ENCODE data around the gene KCNIP1.
"Not testable (repeated sequence)": the region's sequence is repeated elsewhere in the genome, so short reads cannot be mapped to it uniquely, and the experiment has no call there.

The KCNIP1 gene

DNA sequence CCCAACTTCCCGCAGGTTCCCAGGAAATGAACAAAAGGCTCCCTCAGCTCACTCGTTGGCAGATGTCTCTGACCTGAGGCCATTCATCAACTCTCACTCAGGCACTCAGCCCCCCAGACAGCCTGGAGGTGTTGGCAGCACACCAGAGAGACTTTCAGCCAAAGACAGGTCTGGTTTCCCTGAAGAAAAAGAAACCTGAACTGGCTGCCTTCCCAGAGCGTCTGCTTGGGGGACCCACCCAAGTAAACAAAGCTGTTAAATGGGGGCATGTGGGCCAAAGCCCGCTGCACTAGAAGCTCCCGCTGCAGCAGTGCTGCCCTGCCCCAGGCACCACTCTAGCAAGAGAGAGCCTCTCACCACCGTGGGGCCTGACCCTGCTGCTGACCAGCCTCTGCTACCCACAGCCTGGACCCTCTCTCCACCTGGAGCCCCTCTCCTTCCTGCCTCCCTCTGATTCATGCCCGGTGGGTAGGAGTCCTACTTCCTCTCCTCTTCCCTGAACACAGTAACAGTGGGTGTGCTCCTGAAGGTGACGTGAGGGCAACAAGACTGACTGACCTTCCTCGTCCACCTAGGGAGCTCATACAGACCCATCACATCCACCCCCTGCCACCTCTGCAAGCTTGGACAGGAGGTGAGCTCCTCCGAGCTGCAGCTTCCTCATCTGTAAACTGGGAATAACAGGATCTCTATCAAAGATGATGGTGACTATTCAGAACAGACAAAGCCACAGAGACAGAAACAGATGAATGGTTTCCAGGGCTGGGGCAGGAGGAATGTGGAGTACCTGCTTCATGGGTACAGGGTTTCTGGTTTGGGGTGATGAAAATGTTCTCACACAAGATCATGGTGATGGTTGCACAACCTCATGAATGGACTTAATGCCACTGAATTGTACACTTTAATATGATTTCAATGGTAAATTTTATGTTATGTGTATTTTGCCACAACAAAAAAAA lies 248.7 kb downstream of the KCNIP1 start:
- no peak overlapping the region for H3K27ac ChIP-seq
- H3K9me3 ChIP-seq: no peaks in the 10 kb centered on the region
- TF ChIP-seq, protein P1, sequence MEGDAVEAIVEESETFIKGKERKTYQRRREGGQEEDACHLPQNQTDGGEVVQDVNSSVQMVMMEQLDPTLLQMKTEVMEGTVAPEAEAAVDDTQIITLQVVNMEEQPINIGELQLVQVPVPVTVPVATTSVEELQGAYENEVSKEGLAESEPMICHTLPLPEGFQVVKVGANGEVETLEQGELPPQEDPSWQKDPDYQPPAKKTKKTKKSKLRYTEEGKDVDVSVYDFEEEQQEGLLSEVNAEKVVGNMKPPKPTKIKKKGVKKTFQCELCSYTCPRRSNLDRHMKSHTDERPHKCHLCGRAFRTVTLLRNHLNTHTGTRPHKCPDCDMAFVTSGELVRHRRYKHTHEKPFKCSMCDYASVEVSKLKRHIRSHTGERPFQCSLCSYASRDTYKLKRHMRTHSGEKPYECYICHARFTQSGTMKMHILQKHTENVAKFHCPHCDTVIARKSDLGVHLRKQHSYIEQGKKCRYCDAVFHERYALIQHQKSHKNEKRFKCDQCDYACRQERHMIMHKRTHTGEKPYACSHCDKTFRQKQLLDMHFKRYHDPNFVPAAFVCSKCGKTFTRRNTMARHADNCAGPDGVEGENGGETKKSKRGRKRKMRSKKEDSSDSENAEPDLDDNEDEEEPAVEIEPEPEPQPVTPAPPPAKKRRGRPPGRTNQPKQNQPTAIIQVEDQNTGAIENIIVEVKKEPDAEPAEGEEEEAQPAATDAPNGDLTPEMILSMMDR (IDR thresholded peaks at IDR 0.05): no peak
- intact Hi-C loops (cut with DNase I; ENCODE audit: low total_unique reads): no loop called here
- H3K4me1 ChIP-seq: peaks cover 0 to 21% (median 12%) of the 10 kb centered on the region in 4 donors
- H3K36me3 ChIP-seq: no peaks in the 10 kb centered on the region
- DNase-seq: no peak
- no peak overlapping the region for H3K4me3 ChIP-seq
- peaks cover 0 to 7% of the 10 kb centered on the region in 2 donors for H3K27me3 ChIP-seq

DNA sequence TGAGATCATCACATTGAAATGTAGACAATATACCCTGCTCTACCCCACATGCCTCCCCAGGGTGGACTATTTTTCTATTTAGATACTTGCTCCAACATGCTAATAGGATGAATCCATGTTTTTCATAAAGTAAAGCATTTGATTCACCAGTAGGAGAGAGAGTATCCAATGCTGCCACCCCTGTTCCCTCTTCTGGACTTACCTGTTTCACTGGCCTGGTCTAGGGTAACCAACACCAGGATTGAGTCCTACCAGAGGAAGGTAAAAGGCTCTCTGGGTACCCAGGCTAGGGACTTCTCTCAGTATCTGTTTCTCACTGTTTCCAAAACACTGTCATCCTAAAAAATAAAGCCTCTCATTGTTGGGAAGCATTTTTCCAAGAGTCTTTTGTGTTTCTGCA lies 249.5 kb downstream of the KCNIP1 start:
- no peaks in the 10 kb centered on the region for H3K9me3 ChIP-seq
- H3K27me3 ChIP-seq: peaks cover 0 to 7% of the 10 kb centered on the region in 2 donors
- H3K36me3 ChIP-seq: no peaks in the 10 kb centered on the region
- intact Hi-C loops (cut with DNase I; ENCODE audit: low total_unique reads): no loop called here
- H3K4me3 ChIP-seq: no peak overlapping the region
- peaks cover 0 to 27% (median 17%) of the 10 kb centered on the region in 4 donors for H3K4me1 ChIP-seq
- DNase-seq: no peak
- H3K27ac ChIP-seq: no peak overlapping the region
- TF ChIP-seq, protein P1 (IDR thresholded peaks at IDR 0.05): no peak

DNA sequence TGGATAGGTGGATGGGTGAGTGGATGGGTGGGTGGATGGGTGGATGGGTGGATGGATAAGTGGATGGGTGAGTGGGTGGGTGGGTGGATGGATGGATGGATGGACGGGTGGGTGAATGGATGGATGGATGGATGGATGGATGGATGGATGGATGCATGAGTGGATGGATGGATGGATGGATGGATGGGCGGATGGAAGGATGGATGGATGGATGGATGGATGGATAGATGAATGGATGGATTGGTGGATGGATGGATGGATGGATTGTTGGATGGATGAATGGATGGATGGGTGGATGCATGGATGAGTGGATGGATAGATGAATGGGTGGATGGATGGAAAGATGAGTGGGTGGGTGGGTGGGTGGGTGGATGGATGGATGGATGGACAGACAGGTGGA lies 250.7 kb downstream of the KCNIP1 start:
- not testable (repeated sequence) for H3K9me3 ChIP-seq, H3K36me3 ChIP-seq, H3K27ac ChIP-seq, H3K4me3 ChIP-seq, H3K27me3 ChIP-seq, DNase-seq
- peaks cover 0 to 27% (median 17%) of the 10 kb centered on the region in 4 donors for H3K4me1 ChIP-seq
- intact Hi-C loops (cut with DNase I; ENCODE audit: low total_unique reads): loop anchor here (2.0 kb wide), 1 partner anchor 28 kb away; the partner anchor contains the start of gene GABRP

DNA sequence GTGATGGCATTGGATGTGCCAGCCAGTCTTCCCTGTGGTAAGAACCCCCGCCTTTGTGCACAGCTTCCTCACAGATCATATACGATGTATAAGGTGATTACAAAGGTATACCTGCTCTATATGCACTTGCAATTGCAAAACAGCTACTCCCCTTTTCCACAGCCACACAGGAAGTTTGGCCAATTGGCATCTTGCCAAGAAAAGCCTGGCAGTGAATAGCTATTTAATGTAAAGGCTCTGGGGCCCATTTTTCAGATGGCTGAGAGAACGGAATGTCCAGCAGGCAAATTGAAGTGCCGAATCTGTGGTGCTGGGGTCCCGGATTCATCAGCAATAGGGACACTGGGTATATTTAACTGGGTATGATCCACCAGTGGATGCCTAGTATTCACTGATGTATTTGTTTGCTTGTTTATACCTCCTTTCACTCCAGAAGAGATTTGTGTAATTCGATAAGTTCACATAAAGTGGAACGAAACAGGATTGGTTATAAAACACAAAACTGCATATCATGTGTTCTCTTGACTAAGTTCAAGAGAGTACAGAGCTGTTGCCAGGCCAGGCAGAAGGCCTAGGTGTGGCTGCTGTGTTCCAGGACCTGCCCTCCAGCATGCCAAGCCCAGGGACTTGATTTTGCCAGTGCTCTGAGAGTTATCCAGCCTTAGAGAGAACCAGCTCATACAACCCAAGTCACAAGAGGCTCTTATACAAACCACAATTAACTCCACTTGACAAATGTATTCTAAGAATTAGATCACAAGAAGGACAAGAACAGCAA lies 252.0 kb downstream of the KCNIP1 start:
- H3K27ac ChIP-seq: peak overlapping the region; percentile 49 to 65
- H3K4me3 ChIP-seq: no peak overlapping the region
- H3K4me1 ChIP-seq: peaks cover 0 to 27% (median 17%) of the 10 kb centered on the region in 4 donors
- TF ChIP-seq, protein P1 (IDR thresholded peaks at IDR 0.05): no peak
- H3K36me3 ChIP-seq: no peaks in the 10 kb centered on the region
- H3K9me3 ChIP-seq: no peaks in the 10 kb centered on the region
- DNase-seq: no peak
- peaks cover 0 to 7% of the 10 kb centered on the region in 2 donors for H3K27me3 ChIP-seq
- intact Hi-C loops (cut with DNase I; ENCODE audit: low total_unique reads): loop anchor here (2.0 kb wide), 1 partner anchor 27 kb away; the partner anchor contains the start of gene GABRP

DNA sequence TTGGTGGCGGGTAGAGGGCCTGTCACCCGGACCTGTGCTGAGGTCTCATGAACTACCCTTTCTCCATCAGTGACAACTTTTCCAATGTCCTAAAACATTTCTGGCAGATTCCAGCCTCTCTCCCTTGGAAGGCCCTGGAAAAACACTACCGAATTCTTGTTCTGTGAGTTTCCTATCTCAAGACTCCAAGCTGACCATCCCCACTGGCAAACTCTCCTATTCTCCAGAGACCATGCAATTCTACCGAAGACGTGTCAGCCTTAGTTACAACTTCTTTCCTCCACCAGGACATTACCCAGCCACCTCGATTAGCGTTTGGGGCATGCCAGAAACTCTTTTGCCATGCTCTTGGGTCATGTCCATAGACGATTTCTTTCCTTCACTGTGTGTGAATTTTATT lies 252.9 kb downstream of the KCNIP1 start:
- H3K27me3 ChIP-seq: peaks cover 0 to 4% of the 10 kb centered on the region in 2 donors
- peak overlapping the region; percentile 49 to 65 for H3K27ac ChIP-seq
- intact Hi-C loops (cut with DNase I; ENCODE audit: low total_unique reads): no loop called here
- peaks cover 0 to 27% (median 17%) of the 10 kb centered on the region in 4 donors for H3K4me1 ChIP-seq
- peak in 1 of 2 donors; percentile 37 for DNase-seq
- no peaks in the 10 kb centered on the region for H3K9me3 ChIP-seq
- no peaks in the 10 kb centered on the region for H3K36me3 ChIP-seq
- TF ChIP-seq, protein P1 (IDR thresholded peaks at IDR 0.05): no peak
- no peak overlapping the region for H3K4me3 ChIP-seq
